DMS53 (cell line): ENCODE measurements around the gene UBR7.
A peak's percentile ranks its signal among the peaks of the same experiment; 100 is the strongest.
"Not testable (repeated sequence)": the region's sequence is repeated elsewhere in the genome, so short reads cannot be mapped to it uniquely, and the experiment has no call there.

Experiments
- DNase-seq: peaks from one replicate; lab custom pipeline; 2025; lab: John Stamatoyannopoulos, UW

The UBR7 gene

DNA sequence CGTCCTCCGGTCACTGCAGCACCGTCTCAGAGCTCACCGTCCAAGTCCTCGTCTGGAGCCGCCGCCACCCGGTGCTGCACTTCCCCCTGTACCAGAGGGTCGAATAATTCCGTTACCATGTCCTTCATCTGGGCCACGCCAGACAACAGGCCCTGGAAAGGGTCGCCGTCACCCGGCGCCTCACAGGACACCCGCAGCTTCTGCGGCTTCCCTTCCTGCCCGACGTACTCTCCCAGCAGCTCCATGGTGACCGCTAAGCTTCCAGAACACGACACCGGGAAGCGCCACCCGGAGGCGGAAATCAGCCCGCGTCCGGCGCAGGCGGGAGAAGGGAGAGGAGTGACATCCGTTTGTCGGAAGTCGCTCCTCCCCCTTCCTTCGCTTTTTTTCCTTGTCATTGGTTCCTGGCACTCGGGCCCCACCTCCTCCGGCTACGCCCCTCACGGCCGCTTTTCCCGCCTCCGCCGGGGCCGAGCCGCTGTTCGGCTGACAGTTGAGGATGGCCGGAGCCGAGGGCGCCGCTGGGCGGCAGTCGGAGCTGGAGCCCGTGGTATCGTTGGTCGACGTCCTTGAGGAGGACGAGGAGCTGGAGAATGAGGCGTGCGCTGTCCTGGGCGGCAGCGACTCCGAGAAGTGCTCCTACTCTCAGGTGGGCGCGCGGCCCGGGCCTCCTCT is at the start of gene UBR7, which contains the start of gene GON7:
TSS of gene UBR7 (plus strand) at position 464 of the 675 bp plus-strand sequence. CDS start at position 500, 36 bp downstream.
TSS of gene GON7 (minus strand) at position 273 of the 675 bp plus-strand sequence. CDS start at position 245, 28 bp downstream.
- peak; percentile 97 for DNase-seq

GRCh38 chr14:93158349-93158748 is 48.7 kb upstream of the UBR7 start:
- DNase-seq = not testable (repeated sequence)

- peak; percentile 47 for DNase-seq
These were observed 47.3 kb upstream of the UBR7 start for GRCh38 chr14:93159625-93160352.

DNA sequence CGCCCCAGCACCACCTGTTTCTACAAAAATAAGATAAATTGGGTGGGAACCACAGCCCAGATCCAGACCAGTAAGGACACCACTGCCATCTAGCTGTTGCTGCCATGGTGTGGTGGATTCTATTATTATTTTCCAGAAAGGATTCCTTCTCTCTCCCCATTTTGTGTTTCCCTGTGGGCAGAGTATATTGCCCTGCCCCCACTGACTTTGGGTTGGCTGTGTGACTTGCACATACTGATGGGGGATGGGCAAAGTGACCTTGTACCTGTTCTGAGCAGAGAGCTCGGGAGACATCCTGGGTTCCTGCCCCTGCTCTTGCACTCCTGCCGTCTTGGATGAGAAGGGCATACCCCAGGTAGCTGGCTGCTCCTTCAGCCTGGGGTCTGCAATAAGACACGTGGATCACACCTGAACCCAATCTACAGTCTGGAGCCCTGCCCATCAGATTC is 46.7 kb upstream of the UBR7 start:
- peak; percentile 66 for DNase-seq

- DNase-seq = no peak
These were observed 45.6 kb upstream of the UBR7 start for GRCh38 chr14:93161411-93161940.

DNA sequence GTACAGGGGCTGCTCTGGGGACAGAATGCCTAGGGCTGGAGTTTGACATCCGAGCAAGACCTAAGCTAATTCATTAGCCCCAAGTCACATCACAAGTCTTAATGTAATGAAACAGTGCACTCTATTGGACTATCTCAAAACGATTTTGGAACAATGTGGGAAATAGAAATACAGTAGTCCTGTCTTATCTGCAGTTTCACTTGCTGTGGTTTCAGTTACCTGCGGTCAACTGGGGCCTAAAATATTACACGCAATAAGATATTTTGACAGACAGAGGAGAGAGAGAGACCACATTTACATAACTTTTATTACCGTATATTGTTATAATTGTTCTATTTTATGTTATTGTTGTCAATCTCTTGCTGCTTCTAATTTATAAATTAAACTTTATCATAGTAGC is 43.5 kb upstream of the UBR7 start:
- no peak for DNase-seq

GRCh38 chr14:93165271-93166265 is 41.5 kb upstream of the UBR7 start:
- DNase-seq = not testable (repeated sequence)

DNA sequence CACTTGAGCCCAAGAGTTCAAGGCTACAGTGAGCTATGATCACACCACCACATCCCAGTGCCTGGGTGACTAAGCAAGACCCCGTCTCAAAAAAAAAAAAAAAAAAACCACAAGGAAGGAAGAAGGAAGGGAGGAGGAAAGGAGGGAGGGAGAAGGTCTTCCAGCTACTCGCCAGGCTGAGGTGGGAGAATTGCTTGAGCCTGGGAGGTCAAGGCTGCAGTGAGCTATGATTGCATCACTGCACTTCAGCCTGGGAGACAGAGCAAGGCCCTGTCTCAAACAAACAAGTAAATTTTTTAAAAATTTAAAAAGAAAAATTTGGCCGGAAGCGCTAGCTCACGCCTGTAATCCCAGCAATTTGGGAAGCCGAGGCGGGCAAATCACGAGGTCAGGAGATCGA is 38.4 kb upstream of the UBR7 start:
- not testable (repeated sequence) for DNase-seq

- not testable (repeated sequence) for DNase-seq
These were observed 37.4 kb upstream of the UBR7 start for GRCh38 chr14:93169619-93170018.

DNA sequence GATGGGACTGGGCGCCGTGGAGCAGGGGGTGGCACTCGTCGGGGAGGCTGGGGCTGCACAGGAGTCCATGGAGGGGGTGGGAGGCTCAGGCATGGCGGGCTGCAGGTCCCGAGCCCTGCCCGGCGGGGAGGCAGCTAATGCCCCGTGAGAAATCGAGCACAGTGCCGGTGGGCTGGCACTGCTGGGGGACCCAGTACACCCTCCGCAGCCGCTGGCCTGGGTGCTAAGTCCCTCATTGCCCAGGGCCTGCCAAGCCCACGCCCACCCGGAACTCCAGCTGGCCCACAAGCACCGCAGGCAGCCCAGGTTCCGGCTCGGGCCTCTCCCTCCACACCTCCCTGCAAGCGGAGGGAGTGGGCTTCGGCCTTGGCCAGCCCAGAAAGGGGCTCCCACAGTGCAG is 36.9 kb upstream of the UBR7 start:
- not testable (repeated sequence) for DNase-seq

- DNase-seq = no peak
These were observed 35.7 kb upstream of the UBR7 start for GRCh38 chr14:93171376-93171775.

GRCh38 chr14:93173943-93174395 is 33.1 kb upstream of the UBR7 start:
- no peak for DNase-seq

GRCh38 chr14:93174731-93175130 is 32.3 kb upstream of the UBR7 start:
- DNase-seq = not testable (repeated sequence)

DNA sequence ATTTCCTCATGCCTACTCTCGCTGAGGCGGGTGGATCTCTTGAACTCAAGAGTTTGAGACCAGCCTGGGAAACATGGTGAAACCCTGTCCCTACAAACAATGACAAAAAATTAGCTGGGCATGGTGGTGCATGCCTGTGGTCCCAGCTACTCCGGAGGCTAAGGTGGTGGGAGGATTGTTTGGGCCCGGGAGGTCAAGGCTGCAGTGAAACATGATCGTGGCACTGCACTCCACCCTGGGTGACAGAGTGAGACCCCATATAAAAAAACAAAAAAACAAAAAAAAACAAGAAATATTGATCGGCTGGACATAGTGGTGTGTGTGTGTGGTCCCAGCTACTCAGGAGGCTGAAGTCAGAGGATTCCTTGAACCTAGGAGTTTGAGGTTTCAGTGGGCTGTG is 31.6 kb upstream of the UBR7 start:
- DNase-seq = no peak

DNA sequence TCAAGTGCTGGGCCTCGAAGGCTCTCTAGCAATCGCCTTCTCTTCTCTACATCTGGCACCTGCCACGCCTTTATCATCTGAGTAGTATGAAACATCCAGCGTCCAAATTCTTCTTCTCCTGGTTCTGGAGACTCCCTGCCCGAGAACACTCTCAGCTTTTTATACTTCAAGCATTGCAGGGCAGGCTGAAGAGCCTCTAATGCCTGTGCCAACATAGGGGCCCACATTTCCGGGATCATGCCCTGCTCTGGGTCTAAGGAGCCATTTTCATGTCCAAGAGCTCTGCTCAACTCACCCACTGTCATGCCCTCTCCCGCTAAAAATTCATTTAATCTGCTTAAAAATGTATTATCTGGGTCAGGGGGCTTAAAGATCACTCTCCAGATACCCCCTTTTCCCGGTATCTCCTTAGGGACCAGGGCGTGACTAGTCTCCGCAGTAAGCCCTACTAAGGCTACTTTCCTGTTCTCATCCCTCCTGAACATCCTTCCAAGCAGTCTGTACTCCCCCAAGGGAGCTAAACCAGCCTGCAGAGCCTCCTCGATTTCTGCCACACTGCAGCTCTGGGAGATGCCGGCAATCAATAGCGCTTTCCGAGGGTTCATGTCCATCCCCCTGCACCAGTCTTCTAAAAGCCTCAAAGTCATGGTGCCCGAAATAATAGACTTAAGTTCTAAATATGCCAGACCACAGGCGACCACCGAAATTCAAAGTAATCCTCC is 23.3 kb upstream of the UBR7 start:
- DNase-seq = peak; percentile 39

- DNase-seq = peak; percentile 92
These were observed 22.4 kb upstream of the UBR7 start, which contains the start of the genes LYSET and MOAP1 for GRCh38 chr14:93184391-93185348. Gene LYSET (plus strand): TSS chr14:93185317. CDS start chr14:93185406, 89 bp downstream. Gene MOAP1 (minus strand): TSS chr14:93184897. CDS start chr14:93184242, 655 bp downstream.

DNA sequence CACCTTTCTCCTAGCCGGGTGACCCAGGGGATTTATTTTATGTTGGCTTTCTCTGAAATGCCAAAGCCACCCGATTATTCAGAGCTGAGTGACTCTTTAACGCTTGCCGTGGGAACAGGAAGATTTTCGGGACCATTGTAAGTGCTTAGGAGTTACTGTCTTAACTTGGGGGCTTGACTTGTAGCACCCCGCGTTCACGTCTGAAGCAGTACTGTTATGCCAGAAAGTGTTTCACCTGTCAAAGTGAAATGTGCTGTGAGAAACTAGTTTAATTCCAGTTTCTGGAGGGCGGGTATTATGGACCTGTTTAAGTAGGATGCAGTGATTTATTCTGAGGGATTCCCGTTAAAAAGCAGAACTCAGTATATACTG is 21.7 kb upstream of the UBR7 start:
- DNase-seq = no peak

GRCh38 chr14:93186466-93186865 is 20.6 kb upstream of the UBR7 start:
- DNase-seq = no peak

DNA sequence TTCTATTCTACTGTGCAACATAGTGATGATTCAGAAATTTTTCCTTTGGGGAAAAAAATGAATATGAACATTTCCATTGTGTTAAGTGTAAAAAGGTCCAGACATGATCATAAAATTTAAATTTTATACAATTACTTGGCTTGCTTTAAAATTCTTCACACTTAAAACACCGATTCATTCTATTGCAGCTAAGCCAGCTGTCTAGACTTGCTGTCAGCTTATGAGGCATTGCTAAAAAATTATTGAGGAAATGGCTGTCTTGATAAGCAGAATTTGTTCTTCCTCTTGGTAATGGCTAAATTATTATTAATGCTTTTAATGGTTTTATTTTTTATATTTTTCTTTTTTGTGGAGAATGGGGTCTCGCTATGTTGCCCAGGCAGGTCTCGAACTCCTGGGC is 20.1 kb upstream of the UBR7 start:
- DNase-seq = no peak
